ENCODE measurements around the gene MDFI.

The MDFI gene, protein sequence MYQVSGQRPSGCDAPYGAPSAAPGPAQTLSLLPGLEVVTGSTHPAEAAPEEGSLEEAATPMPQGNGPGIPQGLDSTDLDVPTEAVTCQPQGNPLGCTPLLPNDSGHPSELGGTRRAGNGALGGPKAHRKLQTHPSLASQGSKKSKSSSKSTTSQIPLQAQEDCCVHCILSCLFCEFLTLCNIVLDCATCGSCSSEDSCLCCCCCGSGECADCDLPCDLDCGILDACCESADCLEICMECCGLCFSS

GRCh38 chr6:41638002-41638934 lies at the start of gene MDFI:
MDFI (plus strand) TSS chr6:41638468; CDS start chr6:41638750, 282 bp downstream.
- Mint-ChIP-seq H3K27ac (no peak within 1 kb of the TSS), H3K27me3 (peaks cover 35% of the 10 kb centered on the region), H3K9me3 (no peaks in the 10 kb centered on the region), H3K36me3 (no peaks in the 10 kb centered on the region), H3K4me1 (peaks cover 11% of the 10 kb centered on the region), H3K4me3 (peak within 1 kb of the TSS; percentile 78)

GRCh38 chr6:41589223-41589622 lies 49.0 kb upstream of the MDFI start:
- H3K4me3 Mint-ChIP-seq: no peak overlapping the region
- no peaks in the 10 kb centered on the region for H3K4me1 Mint-ChIP-seq
- no peaks in the 10 kb centered on the region for H3K9me3 Mint-ChIP-seq
- no peak overlapping the region for H3K27ac Mint-ChIP-seq
- H3K27me3 Mint-ChIP-seq: no peaks in the 10 kb centered on the region
- peaks cover 1% of the 10 kb centered on the region for H3K36me3 Mint-ChIP-seq

- Mint-ChIP-seq H3K9me3 (no peaks in the 10 kb centered on the region), H3K27ac (no peak overlapping the region)
These were observed 48.3 kb upstream of the MDFI start for GRCh38 chr6:41589636-41590622.

DNA sequence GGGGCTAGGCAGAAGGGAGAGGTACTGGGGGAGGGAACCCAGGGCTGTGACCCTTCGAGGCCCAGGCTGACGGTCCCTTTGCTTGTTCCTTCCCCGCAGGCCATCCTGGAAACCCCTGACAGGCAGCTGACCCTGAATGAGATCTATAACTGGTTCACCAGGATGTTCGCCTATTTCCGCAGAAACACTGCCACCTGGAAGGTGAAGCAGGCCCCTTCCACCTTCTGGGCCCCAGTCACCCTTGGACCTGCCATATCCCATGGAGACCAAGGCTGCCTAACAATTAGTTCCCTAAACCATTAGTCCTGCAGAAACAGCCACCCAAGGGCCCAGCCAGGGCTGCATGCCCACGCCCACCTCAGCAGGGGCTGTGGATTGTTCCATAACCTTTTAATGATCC lies 47.1 kb upstream of the MDFI start:
- Mint-ChIP-seq H3K27ac (no peak overlapping the region), H3K4me3 (no peak overlapping the region), H3K27me3 (no peaks in the 10 kb centered on the region), H3K9me3 (no peaks in the 10 kb centered on the region), H3K4me1 (no peaks in the 10 kb centered on the region), H3K36me3 (peaks cover 1% of the 10 kb centered on the region)

More at GRCh38 chr6:41589636-41590622, 48.3 kb upstream of the MDFI start:
- H3K27me3 Mint-ChIP-seq: no peaks in the 10 kb centered on the region
- H3K36me3 Mint-ChIP-seq: peaks cover 1% of the 10 kb centered on the region
- H3K4me3 Mint-ChIP-seq: no peak overlapping the region
- no peaks in the 10 kb centered on the region for H3K4me1 Mint-ChIP-seq

GRCh38 chr6:41591859-41592502 lies 46.3 kb upstream of the MDFI start:
- no peaks in the 10 kb centered on the region for H3K4me1 Mint-ChIP-seq
- no peak overlapping the region for H3K27ac Mint-ChIP-seq
- H3K4me3 Mint-ChIP-seq: no peak overlapping the region
- H3K36me3 Mint-ChIP-seq: peaks cover 1% of the 10 kb centered on the region
- H3K27me3 Mint-ChIP-seq: no peaks in the 10 kb centered on the region
- no peaks in the 10 kb centered on the region for H3K9me3 Mint-ChIP-seq

DNA sequence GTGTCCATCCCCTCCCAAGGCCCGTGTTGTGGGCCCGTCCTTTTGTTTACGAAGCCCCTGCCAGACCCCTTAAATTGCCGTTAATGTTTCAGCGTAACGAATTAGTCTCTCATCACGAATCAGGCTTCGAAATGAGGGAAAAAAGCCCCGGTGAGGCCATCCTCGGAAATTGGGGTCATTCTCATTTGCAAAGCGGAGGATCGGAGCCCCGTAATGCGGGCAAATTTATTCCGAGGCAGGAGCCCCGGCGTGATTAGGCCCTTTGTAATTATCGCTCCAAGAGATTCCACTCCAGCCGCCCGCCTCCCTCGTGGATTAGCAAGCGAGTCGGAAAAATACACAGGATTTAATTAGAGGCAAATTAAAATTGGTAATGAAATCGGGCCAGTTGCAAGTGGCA lies 44.9 kb upstream of the MDFI start:
- Mint-ChIP-seq H3K4me3 (no peak overlapping the region), H3K27me3 (no peaks in the 10 kb centered on the region), H3K36me3 (peaks cover 1% of the 10 kb centered on the region), H3K4me1 (no peaks in the 10 kb centered on the region), H3K9me3 (no peaks in the 10 kb centered on the region), H3K27ac (no peak overlapping the region)

DNA sequence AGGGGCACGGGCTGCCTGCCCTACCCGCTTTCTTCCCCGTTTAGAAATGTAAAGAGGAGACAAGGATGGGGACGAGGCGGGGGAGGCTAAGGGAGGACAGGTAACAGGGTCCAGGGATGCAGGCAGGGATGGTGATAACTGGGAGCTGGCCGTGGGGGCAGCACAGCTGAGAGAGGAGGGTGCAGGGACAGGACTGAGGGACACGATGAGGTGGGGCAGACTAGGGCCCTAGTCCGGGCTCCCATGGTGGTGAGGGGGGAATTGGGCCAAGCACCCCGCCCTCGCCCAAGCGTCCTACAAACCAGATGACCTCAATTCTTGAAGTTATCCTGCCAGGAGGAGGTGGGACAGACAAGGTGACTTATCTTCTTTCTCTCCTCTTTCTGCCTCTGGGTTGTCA lies 44.4 kb upstream of the MDFI start:
- no peaks in the 10 kb centered on the region for H3K9me3 Mint-ChIP-seq
- no peak overlapping the region for H3K27ac Mint-ChIP-seq
- no peaks in the 10 kb centered on the region for H3K4me1 Mint-ChIP-seq
- H3K4me3 Mint-ChIP-seq: no peak overlapping the region
- peaks cover 1% of the 10 kb centered on the region for H3K36me3 Mint-ChIP-seq
- no peaks in the 10 kb centered on the region for H3K27me3 Mint-ChIP-seq

GRCh38 chr6:41594326-41594725 lies 43.9 kb upstream of the MDFI start:
- Mint-ChIP-seq H3K36me3 (peaks cover 1% of the 10 kb centered on the region), H3K9me3 (no peaks in the 10 kb centered on the region), H3K27ac (no peak overlapping the region), H3K27me3 (no peaks in the 10 kb centered on the region), H3K4me3 (no peak overlapping the region), H3K4me1 (no peaks in the 10 kb centered on the region)

GRCh38 chr6:41594766-41595165 lies 43.5 kb upstream of the MDFI start:
- Mint-ChIP-seq H3K27me3 (no peaks in the 10 kb centered on the region), H3K27ac (no peak overlapping the region), H3K4me3 (no peak overlapping the region), H3K4me1 (no peaks in the 10 kb centered on the region), H3K36me3 (peaks cover 1% of the 10 kb centered on the region), H3K9me3 (no peaks in the 10 kb centered on the region)

- Mint-ChIP-seq H3K4me1 (no peaks in the 10 kb centered on the region), H3K27me3 (no peaks in the 10 kb centered on the region), H3K9me3 (no peaks in the 10 kb centered on the region), H3K36me3 (peaks cover 1% of the 10 kb centered on the region), H3K4me3 (no peak overlapping the region), H3K27ac (no peak overlapping the region)
These were observed 43.1 kb upstream of the MDFI start for GRCh38 chr6:41595166-41595565.

- Mint-ChIP-seq H3K36me3 (no peaks in the 10 kb centered on the region), H3K27me3 (no peaks in the 10 kb centered on the region), H3K4me1 (no peaks in the 10 kb centered on the region), H3K27ac (no peak overlapping the region), H3K9me3 (no peaks in the 10 kb centered on the region), H3K4me3 (no peak overlapping the region)
These were observed 42.1 kb upstream of the MDFI start for GRCh38 chr6:41596096-41596685.

DNA sequence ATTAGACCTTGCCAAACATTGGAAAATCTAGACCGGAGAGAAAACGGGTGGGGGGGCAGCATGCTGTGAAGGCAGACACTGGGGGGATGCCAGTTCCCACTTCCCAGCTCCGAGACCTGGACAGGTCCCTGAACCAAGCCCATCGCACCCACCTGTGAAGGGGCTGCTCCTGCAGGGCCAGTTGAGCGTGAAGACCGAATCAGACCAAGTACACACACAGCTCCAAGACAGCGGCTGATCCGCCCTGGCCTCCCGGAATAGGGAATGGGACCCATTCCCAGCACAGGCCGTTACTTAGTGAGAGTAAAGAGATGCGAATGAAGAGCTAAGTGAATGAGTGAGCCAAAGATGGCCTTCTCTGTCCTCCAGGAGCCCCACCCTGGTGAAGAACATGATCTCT lies 41.5 kb upstream of the MDFI start:
- no peaks in the 10 kb centered on the region for H3K4me1 Mint-ChIP-seq
- no peaks in the 10 kb centered on the region for H3K27me3 Mint-ChIP-seq
- no peaks in the 10 kb centered on the region for H3K36me3 Mint-ChIP-seq
- no peaks in the 10 kb centered on the region for H3K9me3 Mint-ChIP-seq
- no peak overlapping the region for H3K4me3 Mint-ChIP-seq
- peak overlapping the region; percentile 53 for H3K27ac Mint-ChIP-seq

DNA sequence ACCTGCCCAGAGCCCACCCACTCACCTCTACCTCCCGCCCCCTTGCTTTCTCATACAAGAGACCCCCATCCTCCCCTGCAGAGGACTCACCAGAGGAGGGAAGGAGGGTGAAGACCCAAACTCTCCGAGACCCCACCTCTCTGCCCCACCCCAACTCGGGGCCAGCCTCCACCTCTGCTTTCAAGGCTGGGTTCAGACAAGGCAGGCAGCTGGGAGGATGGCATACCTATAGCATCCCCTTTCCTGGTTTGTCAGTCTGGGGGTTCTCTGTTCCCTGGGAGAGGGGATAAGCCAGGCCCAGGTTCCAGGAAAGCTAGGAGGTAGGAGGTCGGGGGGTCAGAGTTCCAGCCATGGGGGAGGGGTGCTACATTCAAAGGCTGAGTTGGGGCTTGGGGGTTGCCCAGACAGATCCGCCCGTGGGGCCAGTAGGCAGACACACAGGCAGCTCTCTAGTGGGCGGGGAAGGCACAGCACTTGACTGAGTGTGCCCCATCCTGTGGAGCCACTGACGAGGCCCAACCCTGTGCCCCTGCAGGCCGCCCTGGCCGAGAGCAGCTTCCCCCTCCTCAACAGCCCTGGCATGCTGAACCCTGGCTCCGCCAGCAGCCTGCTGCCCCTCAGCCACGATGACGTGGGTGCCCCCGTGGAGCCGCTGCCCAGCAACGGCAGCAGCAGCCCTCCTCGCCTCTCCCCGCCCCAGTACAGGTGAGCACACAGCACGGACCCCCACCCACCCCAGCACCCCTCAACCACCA lies 40.8 kb upstream of the MDFI start:
- no peaks in the 10 kb centered on the region for H3K36me3 Mint-ChIP-seq
- H3K27ac Mint-ChIP-seq: no peak overlapping the region
- no peaks in the 10 kb centered on the region for H3K9me3 Mint-ChIP-seq

GRCh38 chr6:41598670-41599014 lies 39.6 kb upstream of the MDFI start:
- peaks cover 6% of the 10 kb centered on the region for H3K4me1 Mint-ChIP-seq
- H3K27ac Mint-ChIP-seq: no peak overlapping the region
- H3K9me3 Mint-ChIP-seq: no peaks in the 10 kb centered on the region
- no peaks in the 10 kb centered on the region for H3K27me3 Mint-ChIP-seq
- H3K36me3 Mint-ChIP-seq: no peaks in the 10 kb centered on the region
- H3K4me3 Mint-ChIP-seq: no peak overlapping the region

More for the DNA sequence above, 40.8 kb upstream of the MDFI start:
- Mint-ChIP-seq H3K27me3 (no peaks in the 10 kb centered on the region), H3K4me1 (no peaks in the 10 kb centered on the region), H3K4me3 (no peak overlapping the region)
